Right forelimb (tissue), 1 donor: ENCODE measurements around the gene NUDT8.
A peak's percentile ranks its signal among the peaks of the same experiment; 100 is the strongest.
"Not testable (repeated sequence)": the region's sequence is repeated elsewhere in the genome, so short reads cannot be mapped to it uniquely, and the experiment has no call there.

Source experiments
- DNase-seq: peaks from one replicate; pipeline ENCODE4 v3.0.0-alpha.2; 2018

The NUDT8 gene

DNA sequence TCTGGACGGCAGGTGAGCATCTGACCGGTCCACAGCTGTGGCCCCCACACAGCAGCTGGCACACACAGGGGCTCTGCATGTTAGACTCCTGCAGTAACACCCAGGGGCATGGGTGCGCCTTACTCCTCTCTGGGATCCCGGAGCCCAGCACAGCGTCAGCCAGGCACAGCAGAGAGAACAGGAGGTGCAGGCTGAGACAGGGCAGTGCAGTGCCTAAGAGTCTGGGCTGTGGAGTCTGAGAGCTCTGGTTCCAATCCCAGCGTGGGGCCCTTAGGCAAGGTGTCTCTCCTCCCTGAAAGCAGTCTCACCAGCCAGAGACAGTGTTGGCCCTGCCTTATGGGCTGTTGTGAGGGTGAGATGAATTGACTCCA, 2.3 kb downstream of the NUDT8 start:
- no peak for DNase-seq

DNA sequence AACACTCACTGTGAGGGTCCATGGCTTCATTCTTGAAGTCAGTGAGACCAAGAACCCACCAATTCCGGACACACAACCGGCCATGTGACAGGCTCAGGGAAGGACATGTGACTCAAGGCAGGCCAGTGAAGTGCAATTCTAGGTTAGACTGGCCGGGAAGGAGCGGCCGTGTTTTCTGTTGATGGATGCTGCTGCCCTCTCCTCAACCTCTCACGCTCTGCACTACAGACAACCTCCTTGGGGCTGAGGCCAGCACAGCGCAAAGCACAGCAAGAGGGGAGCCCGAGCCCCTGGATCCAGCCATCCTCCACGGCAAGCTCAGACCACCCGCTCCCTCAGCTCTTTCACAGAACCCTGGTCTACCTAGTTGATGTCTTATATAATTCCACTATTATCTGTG, 2.8 kb downstream of the NUDT8 start:
- no peak for DNase-seq

DNA sequence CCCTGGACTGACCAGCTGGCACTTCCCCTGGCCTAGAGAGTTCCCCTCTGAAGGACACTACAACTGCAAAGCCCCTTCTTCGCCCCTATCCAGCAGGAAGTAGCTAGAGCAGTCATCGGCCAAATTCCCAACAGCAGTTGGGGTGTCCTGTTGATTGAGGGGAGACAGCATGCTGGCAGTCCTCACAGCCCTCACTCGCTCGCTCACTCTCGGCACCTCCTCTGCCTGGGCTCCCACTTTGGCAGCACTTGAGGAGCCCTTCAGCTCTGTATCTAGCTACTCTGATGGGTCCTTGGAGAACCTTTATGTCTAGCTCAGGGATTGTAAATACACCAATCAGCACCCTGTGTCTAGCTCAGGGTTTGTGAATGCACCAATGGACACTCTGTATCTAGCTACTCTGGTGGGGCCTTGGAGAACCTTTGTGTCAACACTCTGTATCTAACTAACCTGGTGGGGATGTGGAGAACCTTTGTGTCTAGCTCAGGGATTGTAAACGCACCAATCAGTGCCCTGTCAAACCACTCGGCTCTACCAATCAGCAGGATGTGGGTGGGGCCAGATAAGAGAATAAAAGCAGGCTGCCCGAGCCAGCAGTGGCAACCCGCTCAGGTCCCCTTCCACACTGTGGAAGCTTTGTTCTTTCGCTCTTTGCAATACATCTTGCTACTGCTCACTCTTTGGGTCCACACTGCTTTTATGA, 3.5 kb downstream of the NUDT8 start:
- not testable (repeated sequence) for DNase-seq

DNA sequence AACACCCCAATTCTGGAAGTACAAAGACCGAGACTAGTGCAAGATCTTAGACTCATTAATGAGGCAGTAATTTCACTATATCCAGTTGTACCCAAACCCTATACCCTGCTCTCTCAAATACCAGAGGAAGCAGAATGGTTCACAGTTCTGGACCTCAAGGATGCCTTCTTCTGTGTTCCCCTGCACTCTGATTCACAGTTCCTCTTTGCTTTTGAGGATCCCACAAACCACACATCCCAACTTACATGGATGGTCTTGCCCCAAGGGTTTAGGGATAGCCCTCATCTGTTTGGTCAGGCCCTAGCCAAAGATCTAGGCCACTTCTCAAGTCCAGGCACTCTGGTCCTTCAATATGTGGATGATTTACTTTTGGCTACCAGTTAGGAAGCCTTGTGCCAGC, 5.9 kb downstream of the NUDT8 start:
- peak; percentile 16 for DNase-seq

DNA sequence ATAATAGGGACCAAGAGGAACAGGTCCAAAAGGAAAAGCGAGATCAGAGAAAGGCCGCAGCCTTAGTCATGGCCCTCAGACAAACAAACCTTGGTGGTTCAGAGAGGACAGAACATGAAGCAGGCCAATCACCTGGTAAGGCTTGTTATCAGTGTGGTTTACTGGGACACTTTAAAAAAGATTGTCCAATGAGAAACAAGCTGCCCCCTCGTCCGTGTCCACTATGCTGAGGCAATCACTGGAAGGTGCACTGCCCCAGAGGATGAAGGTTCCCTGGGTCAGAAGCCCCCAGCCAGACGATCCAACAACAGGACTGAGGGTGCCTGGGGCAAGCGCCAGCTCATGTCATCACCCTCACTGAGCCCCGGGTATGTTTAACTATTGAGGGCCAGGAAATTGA, 6.8 kb downstream of the NUDT8 start:
- DNase-seq, result not testable (repeated sequence)

DNA sequence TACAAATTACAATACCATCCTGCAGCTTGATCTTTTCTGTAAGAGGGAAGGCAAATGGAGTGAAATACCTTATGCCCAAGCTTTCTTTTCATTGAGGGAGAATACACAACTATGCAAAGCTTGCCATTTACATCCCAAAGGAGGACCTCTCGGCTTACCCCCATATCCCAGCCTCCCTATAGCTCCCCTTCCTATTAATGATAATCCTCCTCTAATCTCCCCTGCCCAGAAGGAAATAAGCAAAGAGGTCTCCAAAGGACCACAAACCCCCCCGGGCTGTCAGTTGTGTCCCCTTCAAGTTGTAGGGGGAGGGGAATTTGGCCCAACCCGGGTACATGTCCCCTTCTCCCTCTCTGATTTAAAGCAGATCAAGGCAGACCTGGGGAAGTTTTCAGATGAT, 7.8 kb downstream of the NUDT8 start:
- not testable (repeated sequence) for DNase-seq

DNA sequence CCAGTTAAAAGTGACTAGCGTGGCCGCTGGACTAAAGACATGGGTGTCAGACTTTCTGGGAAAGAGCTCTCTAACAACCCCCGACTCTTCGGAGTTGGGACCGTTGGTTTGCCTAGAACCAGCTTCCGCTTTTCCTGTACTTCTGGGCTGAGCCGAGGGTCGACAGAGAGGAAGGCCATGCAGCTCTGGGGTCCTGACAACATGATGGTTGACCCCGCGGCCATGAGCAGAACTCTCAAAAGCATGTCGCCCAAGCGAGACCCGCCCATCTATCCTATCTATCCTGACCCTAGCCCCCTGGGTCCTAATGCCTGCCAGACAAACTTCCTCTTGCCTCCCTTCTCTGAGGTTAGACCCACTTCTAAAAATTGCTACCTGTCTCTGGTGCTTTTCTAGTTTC, 9.1 kb downstream of the NUDT8 start:
- DNase-seq, result not testable (repeated sequence)

DNA sequence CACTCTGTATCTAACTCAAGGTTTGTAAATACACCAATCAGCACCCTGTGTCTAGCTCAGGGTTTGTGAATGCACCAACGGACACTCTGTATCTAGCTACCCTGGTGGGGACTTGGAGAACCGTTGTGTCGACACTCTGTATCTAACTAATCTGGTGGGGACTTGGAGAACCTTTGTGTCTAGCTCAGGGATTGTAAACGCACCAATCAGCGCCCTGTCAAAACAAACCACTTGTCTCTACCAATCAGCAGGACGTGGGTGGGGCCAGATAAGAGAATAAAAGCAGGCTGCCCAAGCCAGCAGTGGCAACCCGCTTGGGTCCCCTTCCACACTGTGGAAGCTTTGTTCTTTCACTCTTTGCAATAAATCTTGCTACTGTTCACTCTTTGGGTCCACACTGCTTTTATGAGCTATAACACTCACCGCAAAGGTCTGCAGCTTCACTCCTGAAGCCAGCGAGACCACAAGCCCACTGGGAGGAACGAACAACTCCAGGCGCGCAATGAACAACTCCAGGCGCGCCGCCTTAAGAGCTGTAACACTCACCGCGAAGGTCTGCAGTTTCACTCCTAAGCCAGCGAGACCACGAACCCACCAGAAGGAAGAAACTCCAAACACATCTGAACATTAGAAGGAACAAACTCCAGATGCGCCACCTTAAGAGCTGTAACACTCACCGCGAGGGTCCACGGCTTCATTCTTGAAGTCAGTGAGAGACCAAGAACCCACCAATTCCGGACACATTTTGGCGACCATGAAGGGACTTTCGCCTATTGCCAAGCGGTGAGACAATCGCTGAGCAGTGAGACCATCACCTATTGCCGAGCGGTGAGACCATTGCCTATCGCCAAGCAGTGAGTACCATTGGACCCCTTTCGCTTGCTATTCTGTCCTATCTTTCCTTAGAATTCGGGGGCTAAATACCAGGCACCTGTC, 9.8 kb downstream of the NUDT8 start:
- DNase-seq, result not testable (repeated sequence)

DNA sequence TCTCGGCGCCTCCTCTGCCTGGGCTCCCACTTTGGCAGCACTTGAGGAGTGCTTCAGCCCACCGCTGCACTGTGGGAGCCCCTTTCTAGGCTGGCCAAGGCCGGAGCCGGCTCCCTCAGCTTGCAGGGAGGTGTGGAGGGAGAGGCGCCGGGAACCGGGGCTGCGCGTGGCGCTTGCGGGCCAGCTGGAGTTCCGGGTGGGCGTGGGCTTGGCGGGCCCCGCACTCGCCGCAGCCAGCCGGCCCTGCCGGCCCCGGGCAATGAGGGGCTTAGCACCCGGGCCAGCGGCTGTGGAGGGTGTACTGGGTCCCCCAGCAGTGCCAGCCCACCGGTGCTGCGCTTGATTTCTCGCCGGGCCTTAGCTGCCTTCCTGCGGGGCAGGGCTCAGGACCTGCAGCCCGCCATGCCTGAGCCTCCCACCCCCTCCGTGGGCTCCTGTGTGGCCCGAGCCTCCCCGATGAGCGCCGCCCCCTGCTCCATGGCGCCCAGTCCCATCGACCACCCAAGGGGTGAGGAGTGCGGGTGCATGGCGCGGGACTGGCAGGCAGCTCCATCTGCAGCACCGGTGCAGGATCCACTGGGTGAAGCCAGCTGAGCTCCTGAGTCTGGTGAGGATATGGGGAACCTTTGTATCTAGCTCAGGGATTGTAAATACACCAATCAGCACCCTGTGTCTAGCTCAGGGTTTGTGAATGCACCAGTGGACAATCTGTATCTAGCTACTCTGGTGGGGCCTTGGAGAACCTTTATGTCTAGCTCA, 10.7 kb downstream of the NUDT8 start:
- not testable (repeated sequence) for DNase-seq

DNA sequence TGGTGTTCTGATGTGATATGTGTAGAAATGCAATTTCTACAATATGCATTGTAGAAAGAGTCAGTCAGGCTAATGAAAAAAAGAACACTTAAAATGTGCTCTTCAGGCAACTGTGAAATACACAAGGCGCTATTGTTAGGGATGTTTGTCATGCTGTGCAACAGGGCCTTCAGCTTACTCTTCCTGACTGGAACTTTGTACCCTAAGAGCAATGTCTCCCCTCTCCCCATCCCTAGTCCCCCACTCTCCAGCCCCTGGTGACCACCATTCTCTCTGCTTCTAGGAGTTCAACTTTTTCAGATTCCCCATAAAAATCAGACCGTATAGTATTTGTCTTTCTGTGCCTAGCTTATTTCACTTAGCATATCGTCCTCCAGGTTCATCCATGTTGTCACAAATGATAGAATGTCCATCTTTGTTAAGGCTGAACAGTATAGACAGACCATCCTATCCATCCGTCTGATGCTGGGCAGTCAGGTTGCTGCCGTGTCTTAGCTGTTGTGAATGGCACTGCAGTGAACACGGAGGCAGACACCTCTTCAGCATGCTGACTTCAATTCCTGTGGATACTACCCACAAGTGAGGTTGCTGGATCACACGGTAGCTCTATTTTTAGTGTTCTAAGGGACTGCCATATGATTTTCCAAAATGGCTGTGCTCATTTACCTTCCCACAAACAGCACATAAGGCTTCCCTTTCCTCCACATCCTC, 12.3 kb downstream of the NUDT8 start:
- DNase-seq, result no peak

DNA sequence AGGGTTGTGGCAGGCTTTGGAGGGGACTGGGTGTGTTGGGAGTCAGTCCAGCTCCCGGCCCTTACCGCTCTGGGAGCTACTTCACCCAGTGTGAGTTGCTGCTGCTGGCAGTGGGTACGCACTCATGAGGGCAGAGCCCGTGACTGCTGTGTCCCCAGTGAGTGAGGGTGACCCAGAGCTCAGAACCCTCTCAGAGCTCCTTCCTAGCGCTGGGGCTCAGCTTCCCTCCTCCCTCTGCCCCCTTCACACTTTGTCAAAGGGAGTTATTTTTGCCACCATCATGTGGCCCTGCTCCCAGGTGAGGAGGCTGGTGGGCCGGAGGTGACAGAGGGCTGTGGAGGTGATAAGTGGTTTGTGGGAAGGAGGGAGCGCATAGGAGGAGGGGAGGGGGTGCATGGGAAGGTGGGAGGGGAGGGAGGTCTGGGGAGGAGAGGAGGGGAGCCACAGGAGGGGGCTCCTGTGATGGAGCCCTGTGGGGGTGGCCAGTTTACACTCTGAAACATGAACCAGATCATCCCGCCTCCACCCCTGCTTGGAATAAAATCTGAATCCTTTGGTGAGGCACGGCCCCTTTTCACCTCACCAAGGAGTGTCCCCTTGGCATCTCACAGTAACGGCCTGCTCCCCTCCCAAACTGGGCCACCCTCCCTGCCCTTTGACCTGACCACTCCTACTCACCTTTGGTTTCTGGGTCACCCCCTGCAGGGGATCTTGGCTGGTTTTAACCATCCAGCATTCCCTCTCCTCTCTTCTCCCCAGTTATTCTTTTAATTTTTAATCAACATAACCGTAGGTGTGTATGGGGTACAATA, 13.1 kb downstream of the NUDT8 start:
- DNase-seq, result no peak

DNA sequence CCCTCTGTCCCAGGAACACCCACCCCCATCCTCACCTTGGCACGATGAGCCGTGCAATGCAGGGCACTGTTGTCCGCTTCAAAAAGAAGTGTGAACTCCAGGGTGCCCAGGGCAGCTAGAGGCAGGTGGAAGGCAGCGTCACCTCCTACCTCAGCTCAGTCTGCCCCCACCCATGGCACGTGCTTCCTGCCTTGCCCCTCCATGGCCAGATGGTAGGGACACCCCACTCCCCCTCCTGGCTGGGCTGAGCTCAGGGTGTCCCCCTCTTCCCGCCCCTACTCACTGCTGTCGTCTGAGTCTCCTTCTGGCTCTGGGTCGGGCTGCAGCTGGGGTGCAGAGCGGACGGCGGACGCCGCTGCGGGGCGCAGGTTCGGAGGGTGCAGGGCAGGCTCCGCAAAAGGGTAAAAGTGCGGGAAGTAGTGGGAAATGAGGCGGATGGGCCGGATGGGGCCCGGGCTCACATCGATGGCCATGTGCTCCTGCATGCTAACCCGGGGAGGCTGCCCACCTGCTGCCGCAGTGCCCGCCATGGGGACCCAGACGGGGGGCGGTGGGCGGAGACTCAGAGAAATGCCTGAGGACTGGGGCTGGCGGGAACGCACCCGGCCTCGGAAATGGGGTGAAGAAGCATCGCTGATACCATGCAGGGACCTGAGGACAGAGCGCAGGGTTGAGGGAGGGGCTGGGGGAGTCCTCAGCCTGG, 13.9 kb downstream of the NUDT8 start:
- no peak for DNase-seq

DNA sequence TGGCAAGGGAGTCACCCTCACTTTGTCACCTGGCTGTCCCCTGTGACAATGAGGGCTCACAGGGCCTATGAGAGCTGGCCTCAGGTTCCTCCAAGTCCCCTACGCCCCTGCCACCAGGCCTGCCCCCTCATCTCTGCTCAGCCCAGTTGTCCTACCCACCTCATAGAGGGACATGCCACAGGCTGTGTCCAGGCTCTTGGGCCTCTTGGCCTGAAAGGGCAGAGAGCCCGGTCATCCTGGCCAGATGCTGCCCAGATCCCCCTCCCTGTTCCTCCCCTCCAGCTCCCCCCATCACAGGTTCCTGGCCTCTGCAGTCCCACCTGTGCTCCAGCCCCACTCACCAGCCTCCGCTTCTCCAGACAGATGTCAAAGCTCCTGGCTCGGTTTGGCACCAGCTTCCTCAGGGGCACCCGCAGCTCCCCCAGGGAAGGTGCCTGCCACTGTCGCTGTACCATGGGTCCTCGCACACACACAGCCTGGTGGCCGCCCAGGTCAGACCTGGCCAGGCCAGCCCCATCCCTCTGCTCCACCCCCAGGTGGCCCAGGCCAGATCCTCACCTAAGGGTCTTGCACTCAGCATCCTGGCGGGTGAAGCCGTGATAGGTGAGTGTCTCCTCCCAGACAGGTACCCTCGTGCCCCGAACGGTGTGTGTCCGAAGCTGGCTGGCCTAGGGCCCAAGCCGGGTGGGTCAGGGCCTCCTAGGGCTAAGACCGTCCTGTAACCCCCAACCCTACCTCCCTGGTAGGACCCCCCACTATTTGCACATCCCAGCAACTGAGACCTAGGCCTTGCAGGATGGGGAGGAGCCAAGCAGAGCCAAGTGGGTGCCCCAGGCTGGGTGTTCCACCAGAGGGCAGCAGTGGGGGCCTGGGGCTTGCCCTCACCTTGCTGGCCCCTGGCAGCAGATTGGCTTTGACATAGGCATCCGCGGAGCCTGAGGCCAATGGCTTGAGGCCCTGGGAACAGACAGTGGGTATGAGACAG, 14.7 kb downstream of the NUDT8 start:
- DNase-seq, result no peak

DNA sequence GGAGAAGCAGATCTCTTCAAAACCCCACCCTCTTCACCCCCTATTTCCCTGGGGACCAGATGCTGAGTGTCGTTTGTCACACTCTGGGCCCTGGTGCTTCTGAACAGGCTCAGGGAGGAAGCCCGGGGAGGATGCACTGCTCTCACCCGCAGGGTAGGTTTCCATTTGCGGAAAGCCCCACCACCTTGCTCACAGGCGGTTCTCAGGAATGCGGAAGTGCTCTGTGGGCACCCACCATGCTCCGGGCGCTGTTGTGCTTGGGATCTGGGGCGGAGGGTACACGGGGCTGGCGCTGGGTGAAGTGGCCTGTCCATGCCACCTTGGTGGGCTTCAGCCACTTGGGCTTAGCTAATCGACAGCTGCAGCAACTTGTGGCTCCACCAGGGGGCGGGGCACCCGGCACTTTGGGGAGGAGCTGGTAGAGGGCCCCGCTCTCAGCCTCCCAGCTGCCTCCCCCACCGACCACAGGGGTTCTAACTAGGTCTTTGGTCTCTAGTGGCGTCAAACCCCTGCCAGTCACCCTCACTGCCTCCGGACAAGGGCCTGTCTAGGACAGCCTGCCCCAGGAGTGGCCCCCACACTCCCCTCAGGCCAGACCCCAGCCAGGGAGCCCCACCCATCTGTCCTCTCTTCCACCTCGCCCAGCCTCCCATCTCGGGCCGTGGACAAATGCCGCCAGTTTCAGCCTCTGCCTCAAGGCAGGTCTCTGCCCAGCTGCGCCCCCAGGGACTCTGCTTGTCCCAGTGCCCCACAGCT, 15.6 kb downstream of the NUDT8 start:
- peak; percentile 72 for DNase-seq

DNA sequence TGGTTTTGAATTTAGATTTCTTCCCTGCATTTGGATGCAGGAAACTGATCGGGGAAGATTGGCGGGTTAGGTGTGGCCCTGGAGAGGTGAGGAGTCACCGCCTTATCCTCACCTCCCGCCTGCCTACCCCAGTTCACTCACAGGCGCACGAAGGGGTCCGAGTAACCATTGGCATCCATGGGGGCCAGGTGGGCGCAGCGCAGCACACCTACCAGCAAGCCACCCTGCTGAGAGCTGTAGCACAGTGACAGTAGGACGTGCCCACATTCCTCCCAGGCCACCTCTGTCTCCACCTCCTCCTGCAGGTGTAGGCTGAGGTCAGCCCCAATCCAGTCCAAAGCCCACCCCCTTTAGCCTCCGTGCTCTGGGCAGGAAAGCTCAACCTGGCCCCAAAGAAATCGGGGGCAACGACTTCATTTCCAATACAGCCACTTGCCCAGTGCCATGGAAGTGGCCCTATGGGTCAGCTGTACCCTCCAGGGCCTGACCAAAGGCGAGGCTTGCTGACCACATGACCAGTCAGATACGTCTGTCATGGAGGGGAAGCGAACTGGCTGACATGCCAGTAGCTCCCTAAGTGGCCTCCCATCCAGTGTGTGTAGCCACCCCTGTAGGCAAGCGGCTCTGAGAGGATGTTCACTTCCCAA, 16.3 kb downstream of the NUDT8 start:
- DNase-seq, result no peak

DNA sequence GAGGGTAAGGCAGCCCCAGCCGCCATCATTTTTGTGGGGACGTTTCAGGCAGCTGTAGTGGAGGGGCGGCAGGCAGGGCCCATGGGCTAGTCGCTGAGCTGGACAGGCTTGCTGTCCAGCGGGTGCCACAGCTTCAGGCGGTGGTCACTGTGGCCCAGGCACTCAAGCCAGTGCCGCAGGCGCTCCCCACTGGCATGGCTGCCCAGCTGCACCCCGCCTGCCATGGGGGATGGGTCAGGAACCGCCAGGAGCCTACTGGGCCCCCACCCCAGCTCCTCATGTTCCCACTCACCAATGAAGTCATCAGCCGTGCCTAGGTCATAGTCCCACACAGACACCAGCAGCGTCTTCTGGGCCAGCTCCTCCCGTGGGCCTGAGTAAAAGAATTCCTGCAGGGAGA, 17.0 kb downstream of the NUDT8 start:
- DNase-seq, result no peak

DNA sequence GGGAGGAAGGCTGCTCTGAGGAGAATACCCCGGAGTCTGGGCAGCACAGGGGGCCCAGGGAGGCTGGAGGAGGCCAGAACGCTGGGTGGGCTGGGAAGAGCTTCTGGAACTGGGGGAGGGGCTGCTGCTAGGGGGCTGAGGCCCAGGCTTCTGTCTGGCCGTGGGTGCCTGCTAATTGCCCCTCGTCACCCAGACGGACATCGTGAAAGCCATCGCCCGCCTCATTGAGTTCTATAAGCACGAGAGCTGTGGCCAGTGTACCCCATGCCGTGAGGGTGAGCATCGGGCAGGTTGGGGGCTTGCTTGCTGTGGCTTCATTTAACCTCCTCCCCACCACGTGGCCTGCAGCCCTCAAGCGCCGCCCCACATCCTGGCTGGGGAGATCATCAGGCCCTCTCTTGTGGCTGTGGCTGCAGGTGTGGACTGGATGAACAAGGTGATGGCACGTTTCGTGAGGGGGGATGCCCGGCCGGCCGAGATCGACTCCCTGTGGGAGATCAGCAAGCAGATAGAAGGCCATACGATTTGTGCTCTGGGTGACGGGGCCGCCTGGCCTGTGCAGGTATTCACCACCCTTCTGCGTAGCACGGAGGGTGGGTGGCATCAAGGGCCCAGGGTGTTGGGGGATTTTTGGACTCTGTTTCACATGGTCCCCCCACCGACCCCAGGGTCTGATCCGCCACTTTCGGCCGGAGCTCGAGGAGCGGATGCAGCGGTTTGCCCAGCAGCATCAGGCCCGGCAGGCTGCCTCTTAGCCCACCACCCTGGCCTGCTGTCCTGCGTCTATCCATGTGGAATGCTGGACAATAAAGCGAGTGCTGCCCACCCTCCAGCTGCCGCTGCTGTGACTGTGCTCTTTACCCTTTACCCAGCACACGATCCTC, 17.8 kb downstream of the NUDT8 start:
- no peak for DNase-seq

DNA sequence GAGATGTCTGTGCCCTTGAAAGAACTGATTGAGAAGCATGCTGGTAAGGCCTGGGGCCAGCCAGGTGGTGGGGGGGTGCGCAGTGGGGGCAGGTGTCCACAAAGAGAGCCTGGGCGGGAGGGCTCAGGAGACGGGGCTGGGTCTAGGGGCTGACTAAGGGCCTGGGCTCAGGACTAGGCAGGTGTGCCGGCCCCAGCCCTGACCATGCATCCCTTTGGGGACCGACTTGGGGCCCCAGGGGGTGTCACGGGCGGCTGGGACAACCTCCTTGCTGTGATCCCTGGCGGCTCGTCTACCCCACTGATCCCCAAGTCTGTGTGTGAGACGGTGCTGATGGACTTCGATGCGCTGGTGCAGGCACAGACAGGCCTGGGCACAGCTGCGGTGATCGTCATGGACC, 18.6 kb downstream of the NUDT8 start:
- no peak for DNase-seq
